ENCODE data around the gene CFI. TPM values are rescaled to one million over a fixed set of nuclear protein-coding genes. Genes with fewer than 3 reads are reported as not detected.

CFI gene
- total RNA-seq, 1 experiment from 2014 or later = not detected

DNA sequence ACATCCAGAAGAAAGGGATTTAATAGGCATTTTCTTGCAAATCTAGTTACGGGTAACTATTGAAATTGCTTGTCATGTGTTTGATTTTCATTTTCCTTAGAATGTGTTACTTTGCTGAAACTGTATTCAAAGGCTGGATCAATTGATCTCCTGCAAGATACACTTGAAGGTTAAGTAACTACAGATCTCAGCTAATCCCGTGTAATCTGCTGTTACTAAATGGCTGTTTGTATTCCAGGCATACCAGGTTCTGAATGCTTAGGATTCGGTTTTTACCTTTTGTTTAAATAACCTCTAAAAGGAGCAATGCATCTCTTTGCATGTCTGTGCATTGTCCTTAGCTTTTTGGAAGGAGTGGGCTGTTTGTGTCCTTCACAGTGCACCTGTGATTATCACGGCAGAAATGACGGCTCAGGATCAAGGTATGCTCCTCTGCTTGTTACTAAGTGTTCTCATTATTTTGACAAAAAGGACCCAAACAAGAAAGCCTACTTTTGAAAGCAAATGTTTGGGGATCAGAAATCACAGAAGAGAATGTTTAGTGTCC, 46.2 kb upstream of the CFI start, which contains the start of gene LRIT3:
TSS of gene LRIT3 (plus strand) at position 212 of the 547 bp plus-strand sequence. CDS start at position 307, 95 bp downstream.
- Mint-ChIP-seq H3K4me3 (ENCODE audit: unreplicated experiment) (peak within 1 kb of the TSS; percentile 33), H3K36me3 (ENCODE audit: insufficient read depth, unreplicated experiment) (no peaks in the 10 kb centered on the region), H3K27ac (ENCODE audit: unreplicated experiment) (no peak within 1 kb of the TSS), H3K4me1 (ENCODE audit: low read depth, unreplicated experiment) (peaks cover 11% of the 10 kb centered on the region), H3K27me3 (ENCODE audit: insufficient read depth, unreplicated experiment) (no peaks in the 10 kb centered on the region), H3K9me3 (ENCODE audit: unreplicated experiment) (no peaks in the 10 kb centered on the region)
- Histone ChIP-seq H3K36me3 (ENCODE audit: control insufficient read depth, insufficient read depth, low read length) (no peaks in the 10 kb centered on the region), H3K27me3 (replicated peaks; ENCODE audit: control insufficient read depth, insufficient read depth, low read length) (no peaks in the 10 kb centered on the region), H3K4me1 (0 out of 2 replicates have a peak, but pooled peaks cover 7% of the 10 kb centered on the region), H3K9me3 (no peaks in the 10 kb centered on the region), H3K4me3 (ENCODE audit: low read depth, low read length) (no peak within 1 kb of the TSS)
- no TSS peak for BruUV-seq (replicated peaks)
- ChIA-PET CTCF (no interaction called here), POLR2A (no interaction called here)
- TF ChIP-seq, protein P1, sequence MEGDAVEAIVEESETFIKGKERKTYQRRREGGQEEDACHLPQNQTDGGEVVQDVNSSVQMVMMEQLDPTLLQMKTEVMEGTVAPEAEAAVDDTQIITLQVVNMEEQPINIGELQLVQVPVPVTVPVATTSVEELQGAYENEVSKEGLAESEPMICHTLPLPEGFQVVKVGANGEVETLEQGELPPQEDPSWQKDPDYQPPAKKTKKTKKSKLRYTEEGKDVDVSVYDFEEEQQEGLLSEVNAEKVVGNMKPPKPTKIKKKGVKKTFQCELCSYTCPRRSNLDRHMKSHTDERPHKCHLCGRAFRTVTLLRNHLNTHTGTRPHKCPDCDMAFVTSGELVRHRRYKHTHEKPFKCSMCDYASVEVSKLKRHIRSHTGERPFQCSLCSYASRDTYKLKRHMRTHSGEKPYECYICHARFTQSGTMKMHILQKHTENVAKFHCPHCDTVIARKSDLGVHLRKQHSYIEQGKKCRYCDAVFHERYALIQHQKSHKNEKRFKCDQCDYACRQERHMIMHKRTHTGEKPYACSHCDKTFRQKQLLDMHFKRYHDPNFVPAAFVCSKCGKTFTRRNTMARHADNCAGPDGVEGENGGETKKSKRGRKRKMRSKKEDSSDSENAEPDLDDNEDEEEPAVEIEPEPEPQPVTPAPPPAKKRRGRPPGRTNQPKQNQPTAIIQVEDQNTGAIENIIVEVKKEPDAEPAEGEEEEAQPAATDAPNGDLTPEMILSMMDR (IDR thresholded peaks at IDR 0.05; ENCODE audit: insufficient read depth in 1 of 2, low read depth in 1 of 2, low read length in 1 of 2, severe bottlenecking in 1 of 2, unreplicated experiment in 1 of 2) = no peak
- no peak for DNase-seq
- intact Hi-C loops (cut with micrococcal nuclease; ENCODE audit: unreplicated experiment) = no loop called here

DNA sequence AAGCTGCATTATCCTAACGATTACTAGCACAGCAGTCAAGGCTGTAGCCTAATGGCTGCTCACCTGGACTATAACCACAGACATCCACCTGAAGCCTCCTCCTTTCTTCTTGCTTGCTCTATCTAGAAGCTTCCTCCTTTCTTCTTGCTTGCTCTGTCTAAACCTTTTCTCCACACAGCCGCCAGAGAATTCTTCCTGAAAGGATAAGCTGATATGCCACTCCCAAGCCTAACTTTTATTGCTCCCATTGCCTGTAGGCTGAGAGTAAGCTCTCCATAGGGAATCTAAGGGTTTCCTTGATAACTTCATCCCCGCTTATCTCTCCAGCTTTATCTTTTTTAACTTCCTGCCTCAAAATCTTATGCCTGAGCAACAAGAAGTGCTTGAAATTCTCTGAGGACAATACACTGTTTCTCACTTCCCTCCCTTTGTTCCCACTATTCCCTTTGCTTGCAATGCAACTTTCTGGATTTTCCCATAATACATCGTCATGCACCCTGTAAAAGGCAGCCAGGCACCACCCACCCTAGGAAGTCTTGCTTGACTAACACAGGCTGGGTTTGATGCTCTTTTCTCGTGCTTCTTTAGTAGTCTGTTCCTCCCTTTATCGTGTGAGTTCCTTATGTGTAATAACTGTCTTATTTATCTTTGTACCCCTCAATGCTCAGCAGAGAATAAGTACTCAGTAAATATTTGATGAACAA, 44.7 kb upstream of the CFI start:
- POLR2A ChIA-PET = no interaction called here
- Histone ChIP-seq H3K36me3 (ENCODE audit: control insufficient read depth, insufficient read depth, low read length) (no peaks in the 10 kb centered on the region), H3K4me1 (0 out of 2 replicates have a peak, but pooled peaks cover 7% of the 10 kb centered on the region), H3K4me3 (ENCODE audit: low read depth, low read length) (no peak overlapping the region), H3K9me3 (no peaks in the 10 kb centered on the region), H3K27me3 (replicated peaks; ENCODE audit: control insufficient read depth, insufficient read depth, low read length) (no peaks in the 10 kb centered on the region)
- Mint-ChIP-seq H3K36me3 (ENCODE audit: insufficient read depth, unreplicated experiment) (no peaks in the 10 kb centered on the region), H3K27ac (ENCODE audit: unreplicated experiment) (no peak overlapping the region), H3K4me1 (ENCODE audit: low read depth, unreplicated experiment) (peaks cover 11% of the 10 kb centered on the region), H3K4me3 (ENCODE audit: unreplicated experiment) (peak overlapping the region; percentile 33), H3K27me3 (ENCODE audit: insufficient read depth, unreplicated experiment) (no peaks in the 10 kb centered on the region), H3K9me3 (ENCODE audit: unreplicated experiment) (no peaks in the 10 kb centered on the region)
- CTCF ChIA-PET = no interaction called here
- BruUV-seq (replicated peaks) = no TSS peak
- TF ChIP-seq, protein P1 (IDR thresholded peaks at IDR 0.05; ENCODE audit: insufficient read depth in 1 of 2, low read depth in 1 of 2, low read length in 1 of 2, severe bottlenecking in 1 of 2, unreplicated experiment in 1 of 2) = no peak
- peak in 1 of 2 experiments; percentile 6 for DNase-seq
- intact Hi-C loops (cut with micrococcal nuclease; ENCODE audit: unreplicated experiment) = no loop called here

DNA sequence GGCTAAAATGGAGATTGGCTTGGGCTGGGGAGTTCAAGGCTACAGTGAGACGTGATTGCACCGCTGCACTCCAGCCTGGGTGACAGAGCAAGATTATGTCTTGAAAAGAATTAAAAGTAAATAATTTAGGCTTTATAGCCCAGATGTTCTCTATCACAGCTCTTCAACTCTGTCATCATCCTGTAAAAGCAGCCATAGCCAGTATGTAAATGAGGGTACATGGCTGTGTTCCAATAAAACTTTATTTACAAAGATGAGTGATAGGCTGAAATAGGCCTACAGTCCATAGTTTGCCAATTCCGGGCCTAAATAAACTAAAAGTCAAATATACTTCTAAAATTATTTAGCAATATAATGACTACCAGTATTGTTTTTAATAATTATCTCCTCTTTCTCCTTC, 35.2 kb upstream of the CFI start:
- Mint-ChIP-seq H3K4me1 (ENCODE audit: low read depth, unreplicated experiment) (no peaks in the 10 kb centered on the region), H3K27me3 (ENCODE audit: insufficient read depth, unreplicated experiment) (no peaks in the 10 kb centered on the region), H3K4me3 (ENCODE audit: unreplicated experiment) (no peak overlapping the region), H3K27ac (ENCODE audit: unreplicated experiment) (no peak overlapping the region), H3K36me3 (ENCODE audit: insufficient read depth, unreplicated experiment) (no peaks in the 10 kb centered on the region), H3K9me3 (ENCODE audit: unreplicated experiment) (no peaks in the 10 kb centered on the region)
- Histone ChIP-seq H3K36me3 (ENCODE audit: control insufficient read depth, insufficient read depth, low read length) (no peaks in the 10 kb centered on the region), H3K9me3 (no peaks in the 10 kb centered on the region), H3K4me3 (ENCODE audit: low read depth, low read length) (no peak overlapping the region), H3K4me1 (no peaks in the 10 kb centered on the region), H3K27me3 (replicated peaks; ENCODE audit: control insufficient read depth, insufficient read depth, low read length) (no peaks in the 10 kb centered on the region)
- no TSS peak for BruUV-seq (replicated peaks)
- TF ChIP-seq, protein P1 (IDR thresholded peaks at IDR 0.05; ENCODE audit: insufficient read depth in 1 of 2, low read depth in 1 of 2, low read length in 1 of 2, severe bottlenecking in 1 of 2, unreplicated experiment in 1 of 2) = no peak
- CTCF ChIA-PET = no interaction called here
- POLR2A ChIA-PET = interaction anchor here (0.7 kb wide), 1 partner anchor 19 kb away, joined by 3 read pairs; no protein-coding TSS in a partner anchor
- intact Hi-C loops (cut with micrococcal nuclease; ENCODE audit: unreplicated experiment) = no loop called here
- no peak for DNase-seq
